NCI-H187 (cell line): Measurements from ENCODE around the gene NR2F1.
A peak's percentile ranks its signal among the peaks of the same experiment; 100 is the strongest.
"Not testable (repeated sequence)": the region's sequence is repeated elsewhere in the genome, so short reads cannot be mapped to it uniquely, and the experiment has no call there.

Experiments
- DNase-seq, 2 experiments: peaks; one replicate each; lab custom pipeline; 2025; lab: John Stamatoyannopoulos, UW

The NR2F1 gene

DNA sequence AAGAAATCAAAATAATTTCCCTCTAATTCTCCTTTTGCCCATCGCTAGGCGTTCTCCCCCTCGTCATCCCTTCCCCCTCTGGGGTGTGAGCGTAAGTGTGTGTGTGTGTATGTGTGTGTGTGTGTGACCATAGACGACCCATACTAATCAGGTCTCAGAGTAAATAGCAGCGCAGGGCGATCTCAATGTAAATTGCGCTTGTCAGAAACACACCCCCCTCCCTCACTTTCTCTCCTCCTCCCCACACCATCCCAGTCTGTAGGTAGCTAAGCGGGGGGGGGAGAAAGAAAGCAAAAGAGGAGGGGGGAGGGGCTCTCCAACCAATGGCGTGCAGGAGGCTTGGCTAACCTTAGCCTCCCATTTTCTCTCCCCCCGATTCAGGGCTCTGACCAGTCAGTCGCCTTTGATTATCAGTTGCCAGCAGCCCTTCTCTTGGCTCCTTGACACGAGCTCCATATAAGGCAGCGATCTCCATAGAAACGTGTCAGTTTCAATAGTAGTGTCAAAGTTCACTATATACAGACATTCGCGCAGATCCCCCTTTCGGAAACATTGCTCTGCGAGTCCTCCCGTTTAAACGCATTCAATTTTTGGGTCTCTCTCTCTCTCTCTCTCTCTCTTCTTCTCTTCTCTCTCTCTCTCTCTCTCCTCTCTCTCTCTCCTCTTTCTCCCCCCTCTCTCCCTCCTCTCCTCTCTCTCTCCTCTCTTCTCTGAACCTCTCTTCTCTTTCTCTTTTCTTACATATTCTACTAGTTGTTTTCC lies at the start of gene NR2F1:
Gene NR2F1, plus strand, starts transcription at position 546 of the 762 bp plus-strand sequence. CDS start 1,802 bp downstream, outside the sequence.
- DNase-seq: peak; percentile 76 to 90

DNA sequence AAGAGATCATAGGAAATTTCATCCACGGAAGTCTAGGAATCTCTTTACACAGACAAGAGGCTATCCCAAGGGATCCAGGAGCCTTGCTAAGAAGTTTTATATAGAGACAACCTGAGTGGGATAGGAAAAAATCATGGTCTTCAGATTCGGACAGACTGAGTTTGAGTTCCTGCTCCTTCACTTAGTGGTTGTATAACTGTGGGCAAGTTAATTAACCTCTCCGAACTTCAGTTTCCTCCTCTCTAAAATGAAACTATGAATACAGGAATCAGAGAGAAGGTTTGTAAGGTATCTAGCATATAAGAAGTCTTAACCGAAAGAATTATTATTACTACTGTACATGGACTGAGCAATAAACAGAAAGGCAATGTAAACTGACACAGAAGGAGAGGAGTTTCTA lies 37.1 kb upstream of the NR2F1 start:
- no peak for DNase-seq

GRCh38 chr5:93549594-93549993 lies 33.4 kb upstream of the NR2F1 start:
- not testable (repeated sequence) for DNase-seq

- DNase-seq: no peak
Observed at GRCh38 chr5:93557021-93557604, 25.9 kb upstream of the NR2F1 start.

GRCh38 chr5:93566091-93566490 lies 16.9 kb upstream of the NR2F1 start:
- no peak for DNase-seq

- DNase-seq: no peak
Observed at GRCh38 chr5:93567424-93567823, 15.6 kb upstream of the NR2F1 start.

DNA sequence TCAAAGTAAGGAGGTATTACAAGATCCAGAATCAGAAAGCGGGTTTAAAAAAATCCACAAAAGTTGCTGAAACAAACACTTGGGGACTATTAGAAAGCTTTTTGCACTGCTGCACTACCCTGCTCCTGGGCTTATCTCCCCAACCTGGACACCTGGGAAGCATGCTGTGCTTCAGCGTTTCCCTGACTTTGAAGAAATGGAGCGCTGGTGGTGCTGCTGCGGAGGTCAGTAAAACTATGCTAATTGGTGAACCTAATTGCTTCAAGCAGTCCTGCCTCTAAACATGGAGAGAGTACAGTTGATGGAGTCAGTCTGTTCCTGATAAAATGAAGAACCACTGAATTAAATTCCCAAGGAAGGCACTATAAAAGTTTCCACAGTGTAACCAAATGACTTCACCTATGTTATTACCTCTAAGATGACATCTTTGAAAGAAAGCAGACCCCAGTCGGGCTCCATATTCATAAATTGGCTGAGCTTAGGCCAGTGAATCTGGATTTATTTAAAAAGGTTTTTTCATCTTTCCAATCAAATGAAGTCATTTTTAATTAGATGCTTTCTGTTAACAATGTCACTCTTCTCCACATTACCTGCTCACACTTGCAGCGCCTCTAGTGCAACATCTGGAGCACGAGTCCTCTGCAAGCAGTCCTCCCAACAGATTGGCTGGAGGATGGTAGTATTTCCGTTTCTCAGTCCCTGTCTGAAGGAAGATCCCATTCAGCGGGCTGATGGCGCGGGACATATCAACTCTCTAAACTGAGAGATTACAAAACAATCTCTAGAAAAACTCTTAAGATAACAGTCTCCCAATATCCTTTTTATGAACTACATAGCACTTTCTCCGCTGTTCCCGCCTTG lies 13.5 kb upstream of the NR2F1 start:
- no peak for DNase-seq

- no peak for DNase-seq
Observed at GRCh38 chr5:93570294-93571113, 12.5 kb upstream of the NR2F1 start.

GRCh38 chr5:93571114-93571949 lies 11.7 kb upstream of the NR2F1 start:
- no peak for DNase-seq

- DNase-seq: no peak
Observed at GRCh38 chr5:93572101-93572607, 10.9 kb upstream of the NR2F1 start.

GRCh38 chr5:93572608-93573353 lies 10.2 kb upstream of the NR2F1 start:
- no peak for DNase-seq

DNA sequence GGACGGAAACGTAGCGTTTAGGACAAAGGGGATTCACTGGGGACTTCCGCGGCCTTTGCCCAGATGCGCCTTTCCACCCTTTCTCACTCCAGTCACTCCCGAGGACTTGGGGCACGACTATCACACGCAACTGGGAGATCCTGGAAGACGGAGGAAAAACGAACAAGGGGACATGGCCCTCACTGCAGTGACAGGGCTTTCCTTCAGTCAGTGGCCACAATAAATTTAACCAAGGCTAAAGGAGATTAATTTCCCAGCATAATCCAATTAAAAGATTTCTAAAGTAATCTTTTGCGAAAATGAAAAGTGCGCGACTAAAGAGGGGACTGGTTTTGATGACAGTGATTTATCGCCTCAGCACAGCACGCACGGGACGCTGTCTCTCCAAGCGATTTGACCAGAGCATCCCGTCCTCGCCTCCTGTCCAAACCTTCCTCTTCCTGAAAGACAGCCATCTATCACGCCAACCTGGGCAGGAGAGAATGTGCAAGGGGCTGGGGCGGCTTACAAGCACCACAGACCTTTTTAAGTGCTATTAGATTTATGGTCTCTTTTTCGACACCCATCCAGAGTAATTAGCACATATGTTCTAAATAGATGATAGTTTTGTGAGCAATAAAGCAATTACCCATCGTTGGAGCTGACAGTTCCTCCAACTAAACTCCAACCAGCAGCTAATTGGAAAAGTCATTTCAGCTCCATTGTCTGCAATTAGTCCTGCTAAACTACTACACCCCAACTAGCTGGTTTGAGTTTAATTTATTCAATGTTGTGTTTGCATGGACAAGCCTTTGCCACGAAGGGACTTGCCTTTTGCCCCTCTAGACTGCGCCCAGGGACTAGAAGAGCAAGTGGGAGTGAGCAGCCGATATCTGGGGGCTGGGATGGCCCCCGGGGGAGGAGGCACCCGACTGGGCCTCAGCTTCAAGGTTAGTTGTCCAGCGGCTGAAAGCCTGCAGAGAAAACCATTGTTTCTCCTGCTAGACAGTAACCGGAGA lies 9.4 kb upstream of the NR2F1 start:
- DNase-seq: no peak

DNA sequence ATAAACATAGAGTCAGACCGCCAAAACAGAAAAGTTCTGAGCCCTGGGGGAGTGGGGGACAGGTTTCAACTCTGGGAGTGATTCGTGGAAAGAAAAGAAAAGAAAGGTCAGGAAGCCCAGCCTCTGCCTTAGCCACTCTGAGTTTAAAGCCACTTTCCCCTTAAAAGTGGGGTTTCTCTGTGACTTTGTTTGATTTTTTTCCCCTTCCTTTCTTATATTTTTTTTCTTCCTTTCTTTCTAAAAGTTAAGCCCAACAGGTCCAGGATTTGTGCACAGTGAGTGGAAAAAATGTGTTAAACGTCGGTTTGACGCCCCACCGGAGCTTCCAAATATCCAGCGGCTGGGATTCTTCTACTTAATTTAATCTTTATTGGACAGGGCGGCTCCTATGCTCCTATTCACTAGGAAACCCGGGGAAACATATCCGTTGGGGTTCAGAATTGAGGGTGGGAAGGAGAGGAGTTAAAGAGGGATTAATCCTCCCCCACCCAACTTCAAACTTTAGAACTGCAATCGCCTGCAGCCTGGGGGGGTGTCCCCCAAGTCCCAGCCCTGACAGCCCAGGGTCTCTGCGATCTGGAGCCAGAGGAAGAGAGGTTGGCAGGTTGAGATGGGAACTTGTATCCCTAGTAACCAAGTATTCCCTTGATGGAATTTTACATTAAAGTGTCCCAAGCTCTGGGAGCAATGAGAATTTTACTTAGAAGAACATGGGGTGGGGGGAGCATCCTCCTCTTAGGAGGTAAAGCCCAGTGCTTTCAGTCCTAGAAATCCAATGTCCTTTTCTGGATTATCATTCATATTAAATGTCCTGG lies 8.3 kb upstream of the NR2F1 start:
- no peak for DNase-seq

- DNase-seq: no peak
Observed at GRCh38 chr5:93575461-93576414, 7.3 kb upstream of the NR2F1 start.

GRCh38 chr5:93576994-93577853 lies 5.8 kb upstream of the NR2F1 start:
- DNase-seq: no peak
